K562 (cell line): ENCODE measurements around the gene PLTP. TPM values are rescaled to one million over a fixed set of nuclear protein-coding genes. Genes with fewer than 3 reads are reported as not detected.

Experiments used
- GABPB1 ChIP-seq: sonication (generic); formaldehyde crosslinking; IDR thresholded peaks from 2 replicates; pipeline ENCODE4 v1.8.0; 2022; ENCODE audit warnings: mild to moderate bottlenecking, missing genetic modification reagents
- GTF2A2 ChIP-seq: IDR thresholded peaks from 2 replicates; pipeline ENCODE4 v1.6.1; 2016; ENCODE audit warnings: mild to moderate bottlenecking, missing genetic modification characterization, missing compliant biosample characterization
- HMG20B ChIP-seq: fragments of 250-450 bp; sonication (Bioruptor Pico); IDR thresholded peaks from 2 replicates; pipeline ENCODE4 v1.5.0; 2021; ENCODE audit warnings: mild to moderate bottlenecking
- ILF3 ChIP-seq: fragments of 450-650 bp; IDR thresholded peaks from 2 replicates; pipeline ENCODE4 v1.6.1; 2018; ENCODE audit warnings: antibody characterized with exemption, mild to moderate bottlenecking, moderate library complexity, borderline replicate concordance
- MAFK ChIP-seq: IDR thresholded peaks from 2 replicates; pipeline ENCODE4 v1.6.1; 2011; ENCODE audit warnings: low read length, improper control_type of control experiment
- MBD1 ChIP-seq: fragments of 250-450 bp; sonication (Bioruptor Pico); IDR thresholded peaks from 2 replicates; pipeline ENCODE4 v1.8.0; 2022; ENCODE audit warnings: inconsistent platforms
- PHTF2 ChIP-seq: fragments of 250-450 bp; sonication (Bioruptor Pico); IDR thresholded peaks from 2 replicates; pipeline ENCODE4 v1.5.0; 2021; ENCODE audit warnings: mild to moderate bottlenecking
- POLR3A ChIP-seq: IDR thresholded peaks from 2 replicates; pipeline ENCODE4 v1.6.1; 2011; ENCODE audit warnings: borderline replicate concordance, mild to moderate bottlenecking, moderate library complexity; ENCODE audit not compliant: insufficient read length, insufficient read depth; ENCODE audit errors: extremely low read depth
- RERE ChIP-seq: sonication (generic); formaldehyde crosslinking; IDR thresholded peaks from 2 replicates; pipeline ENCODE4 v1.8.0; 2023; ENCODE audit warnings: missing genetic modification reagents, mild to moderate bottlenecking, borderline replicate concordance
- RHOXF2B ChIP-seq: fragments of 250-450 bp; sonication (Bioruptor Pico); conservative IDR thresholded peaks from 2 replicates; pipeline ENCODE4 v1.5.1; 2021
- SAFB2 ChIP-seq: fragments of 200-400 bp; formaldehyde crosslinking; IDR thresholded peaks from 2 replicates; pipeline ENCODE4 v1.6.1; 2018; ENCODE audit warnings: borderline replicate concordance, low read length, low read depth, moderate library complexity; ENCODE audit not compliant: severe bottlenecking
- ZFP36 ChIP-seq: fragments of 150-350 bp; IDR thresholded peaks from 2 replicates; pipeline ENCODE4 v1.6.1; 2018; ENCODE audit warnings: low read length, low read depth; ENCODE audit not compliant: partially characterized antibody
- ZNF134 ChIP-seq: fragments of 250-450 bp; sonication (Bioruptor Pico); conservative IDR thresholded peaks from 2 replicates; pipeline ENCODE4 v1.4.0; 2020
- ZNF146 ChIP-seq: IDR thresholded peaks from one replicate; pipeline ENCODE4 v1.6.1; 2018; ENCODE audit warnings: missing compliant biosample characterization; ENCODE audit not compliant: unreplicated experiment
- ZNF436 ChIP-seq: fragments of 250-450, 450-650 bp; sonication (Bioruptor Pico); formaldehyde crosslinking; IDR thresholded peaks from 2 replicates; pipeline ENCODE4 v1.7.0; 2020; ENCODE audit warnings: mild to moderate bottlenecking
- ZNF668 ChIP-seq: fragments of 250-450 bp; sonication (Bioruptor Pico); IDR thresholded peaks from 2 replicates; pipeline ENCODE4 v1.8.0; 2022; ENCODE audit warnings: mild to moderate bottlenecking, inconsistent platforms
- polyA plus RNA-seq, 8 experiments: library from polyadenylated mRNA; depleted of rRNA in 4 of 8; stranded (reverse) in 5 of 8; unstranded in 3 of 8; fragments of >200 nt; fragmentation: Nextera tagmentation in 2 of 8; fragmentation: Illumina TruSeq in 1 of 8; extraction: Ambion mirVana in 2 of 8; extraction: Trizol in 1 of 8; gene quantifications; 2 replicates each; pipeline versions ENCODE4 v1.2.1 to v1.2.3, GENCODE V29; 2011 to 2014; ENCODE audit warnings: inconsistent platforms in 1 of 8, missing spikeins in 1 of 8
- total RNA-seq, 7 experiments: library from RNA; depleted of rRNA in 6 of 7; stranded (reverse); fragments of >200 nt in 6 of 7; fragmentation: Illumina TruSeq in 2 of 7; extraction: Trizol in 2 of 7; gene quantifications; 2 replicates each; pipeline versions ENCODE4 v1.2.1 to v1.2.3, GENCODE V29; 2011 to 2021; ENCODE audit warnings: low replicate concordance in 1 of 7
- TF ChIP-seq, protein P1 (sequence below): sonication (generic); formaldehyde crosslinking; IDR thresholded peaks from 2 replicates; pipeline ENCODE4 v1.8.1; 2022; ENCODE audit warnings: missing genetic modification reagents
- TF ChIP-seq, protein P2 (sequence below): fragments of 450-650 bp; formaldehyde crosslinking; IDR thresholded peaks from 2 replicates; pipeline ENCODE4 v1.4.0; 2022; ENCODE audit warnings: missing genetic modification characterization

Gene PLTP
- total and polyA plus RNA-seq, 9 of the 15 experiments (the other 6 are each of a cell fraction or from before 2014, with no cell fraction given) = 2.8 to 29.3 (median 17.6) TPM

DNA sequence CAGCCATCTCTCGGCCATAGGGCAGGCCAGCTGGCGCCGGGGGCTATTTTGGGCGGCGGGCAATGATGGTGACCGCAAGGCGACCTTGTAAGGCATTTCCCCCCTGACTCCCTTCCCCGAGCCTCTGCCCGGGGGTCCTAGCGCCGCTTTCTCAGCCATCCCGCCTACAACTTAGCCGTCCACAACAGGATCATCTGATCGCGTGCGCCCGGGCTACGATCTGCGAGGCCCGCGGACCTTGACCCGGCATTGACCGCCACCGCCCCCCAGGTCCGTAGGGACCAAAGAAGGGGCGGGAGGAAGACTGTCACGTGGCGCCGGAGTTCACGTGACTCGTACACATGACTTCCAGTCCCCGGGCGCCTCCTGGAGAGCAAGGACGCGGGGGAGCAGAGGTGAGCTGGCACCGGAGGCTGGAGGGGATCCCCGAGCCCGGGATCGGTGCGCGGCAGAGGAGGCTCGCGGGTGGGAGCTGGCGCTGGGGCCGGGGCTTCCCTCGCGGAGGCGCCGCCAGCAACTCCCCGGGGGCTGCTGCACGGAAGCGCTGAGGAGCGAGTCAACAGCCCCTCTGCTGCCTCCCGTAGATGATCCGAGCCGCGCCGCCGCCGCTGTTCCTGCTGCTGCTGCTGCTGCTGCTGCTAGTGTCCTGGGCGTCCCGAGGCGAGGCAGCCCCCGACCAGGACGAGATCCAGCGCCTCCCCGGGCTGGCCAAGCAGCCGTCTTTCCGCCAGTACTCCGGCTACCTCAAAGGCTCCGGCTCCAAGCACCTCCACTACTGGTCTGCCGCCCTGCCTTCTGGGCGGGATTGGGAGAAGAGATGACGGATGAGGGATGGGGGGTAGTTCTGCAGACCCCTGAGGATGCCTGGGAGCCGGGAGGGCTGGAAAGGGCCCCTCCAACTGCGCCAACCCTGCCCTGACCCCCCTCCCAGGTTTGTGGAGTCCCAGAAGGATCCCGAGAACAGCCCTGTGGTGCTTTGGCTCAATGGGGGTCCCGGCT lies 20.7 kb downstream of the PLTP start, which contains the start of the genes CTSA and NEURL2 (continued):
- TF ChIP-seq HMG20B (CRISPR knock-in tag) (no peak), SAFB2 (no peak), ZFP36 (no peak), ZNF436 (CRISPR knock-in tag) (no peak), MBD1 (CRISPR knock-in tag) (no peak), RHOXF2B (CRISPR knock-in tag) (no peak), ILF3 (no peak), ZNF668 (CRISPR knock-in tag) (no peak), GABPB1 (CRISPR knock-in tag) (peak; percentile 52; the same call in 1 of the 2 replicates), MAFK (no peak), ZNF146 (CRISPR knock-in tag) (no peak), PHTF2 (CRISPR knock-in tag) (no peak), GTF2A2 (no peak), RERE (CRISPR knock-in tag) (no peak), POLR3A (no peak), ZNF134 (no peak)
- TF ChIP-seq, protein P1, sequence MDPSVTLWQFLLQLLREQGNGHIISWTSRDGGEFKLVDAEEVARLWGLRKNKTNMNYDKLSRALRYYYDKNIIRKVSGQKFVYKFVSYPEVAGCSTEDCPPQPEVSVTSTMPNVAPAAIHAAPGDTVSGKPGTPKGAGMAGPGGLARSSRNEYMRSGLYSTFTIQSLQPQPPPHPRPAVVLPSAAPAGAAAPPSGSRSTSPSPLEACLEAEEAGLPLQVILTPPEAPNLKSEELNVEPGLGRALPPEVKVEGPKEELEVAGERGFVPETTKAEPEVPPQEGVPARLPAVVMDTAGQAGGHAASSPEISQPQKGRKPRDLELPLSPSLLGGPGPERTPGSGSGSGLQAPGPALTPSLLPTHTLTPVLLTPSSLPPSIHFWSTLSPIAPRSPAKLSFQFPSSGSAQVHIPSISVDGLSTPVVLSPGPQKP (CRISPR knock-in tag) = no peak
- TF ChIP-seq, protein P2, sequence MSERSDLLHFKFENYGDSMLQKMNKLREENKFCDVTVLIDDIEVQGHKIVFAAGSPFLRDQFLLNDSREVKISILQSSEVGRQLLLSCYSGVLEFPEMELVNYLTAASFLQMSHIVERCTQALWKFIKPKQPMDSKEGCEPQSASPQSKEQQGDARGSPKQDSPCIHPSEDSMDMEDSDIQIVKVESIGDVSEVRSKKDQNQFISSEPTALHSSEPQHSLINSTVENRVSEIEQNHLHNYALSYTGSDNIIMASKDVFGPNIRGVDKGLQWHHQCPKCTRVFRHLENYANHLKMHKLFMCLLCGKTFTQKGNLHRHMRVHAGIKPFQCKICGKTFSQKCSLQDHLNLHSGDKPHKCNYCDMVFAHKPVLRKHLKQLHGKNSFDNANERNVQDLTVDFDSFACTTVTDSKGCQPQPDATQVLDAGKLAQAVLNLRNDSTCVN (CRISPR knock-in tag) = no peak
